HepG2 (cell line): ENCODE measurements around the gene TMEM167B. TPM values are rescaled to one million over a fixed set of nuclear protein-coding genes. Genes with fewer than 3 reads are reported as not detected.

Experiments
- CERS6 ChIP-seq: sonication (generic); formaldehyde crosslinking; IDR thresholded peaks from 2 replicates; pipeline ENCODE4 v1.5.0; 2020; ENCODE audit warnings: missing genetic modification reagents
- EP300 ChIP-seq, 3 experiments: sonication (generic) in 1 of 3; formaldehyde crosslinking in 1 of 3; IDR thresholded peaks; 2 replicates each; pipeline versions ENCODE4 v1.5.1 to v1.6.1; 2011 to 2020; ENCODE audit warnings: low read depth in 2 of 3, low read length in 2 of 3, borderline replicate concordance in 1 of 3, improper control_type of control experiment in 1 of 3, mild to moderate bottlenecking in 1 of 3, missing genetic modification reagents in 1 of 3, moderate library complexity in 1 of 3
- JUND ChIP-seq: sonication (generic); formaldehyde crosslinking; IDR thresholded peaks from 2 replicates; pipeline ENCODE4 v1.8.0; 2022; ENCODE audit warnings: mild to moderate bottlenecking, missing genetic modification reagents
- MEIS1 ChIP-seq: sonication (generic); formaldehyde crosslinking; IDR thresholded peaks from 2 replicates; pipeline ENCODE4 v1.9.0; 2021; ENCODE audit warnings: mild to moderate bottlenecking, missing genetic modification reagents, moderate library complexity, borderline replicate concordance
- MTA1 ChIP-seq: sonication (generic); formaldehyde crosslinking; IDR thresholded peaks from 2 replicates; pipeline ENCODE4 v1.4.0; 2020; ENCODE audit warnings: missing genetic modification reagents, mild to moderate bottlenecking, borderline replicate concordance
- NFE2L1 ChIP-seq: sonication (generic); formaldehyde crosslinking; IDR thresholded peaks from 2 replicates; pipeline ENCODE4 v1.4.0; 2020; ENCODE audit warnings: missing genetic modification reagents, mild to moderate bottlenecking, borderline replicate concordance
- PCBP1 ChIP-seq: fragments of 200-400 bp; formaldehyde crosslinking; IDR thresholded peaks from 2 replicates; pipeline ENCODE4 v1.6.1; 2017; ENCODE audit warnings: mild to moderate bottlenecking, low read depth, low read length, borderline replicate concordance
- TCF7L2 ChIP-seq: IDR thresholded peaks from 2 replicates; pipeline ENCODE4 v1.6.1; 2011; ENCODE audit warnings: mild to moderate bottlenecking, low read depth, low read length, moderate library complexity
- TEAD3 ChIP-seq: optimal IDR thresholded peaks from 2 replicates; pipeline ENCODE3; 2016; ENCODE audit warnings: borderline replicate concordance
- ZBTB20 ChIP-seq: sonication (generic); formaldehyde crosslinking; IDR thresholded peaks from 2 replicates; pipeline ENCODE4 v1.8.1; 2023; ENCODE audit warnings: missing genetic modification reagents, low read depth, mild to moderate bottlenecking, borderline replicate concordance
- ZFAT ChIP-seq: sonication (generic); formaldehyde crosslinking; conservative IDR thresholded peaks from 2 replicates; pipeline ENCODE4 v1.8.1; 2023; ENCODE audit warnings: missing genetic modification reagents, inconsistent platforms
- ZIK1 ChIP-seq: sonication (generic); formaldehyde crosslinking; IDR thresholded peaks from 2 replicates; pipeline ENCODE4 v1.5.0; 2020; ENCODE audit warnings: mild to moderate bottlenecking, low read depth, missing genetic modification reagents, borderline replicate concordance
- ZMYM3 ChIP-seq: sonication (generic); formaldehyde crosslinking; IDR thresholded peaks from 2 replicates; pipeline ENCODE4 v1.5.1; 2020; ENCODE audit warnings: mild to moderate bottlenecking, missing genetic modification reagents
- ZNF747 ChIP-seq: sonication (generic); formaldehyde crosslinking; IDR thresholded peaks from 2 replicates; pipeline ENCODE4 v1.8.1; 2023; ENCODE audit warnings: missing genetic modification reagents, mild to moderate bottlenecking, borderline replicate concordance
- polyA plus RNA-seq, 8 experiments: library from polyadenylated mRNA; depleted of rRNA in 3 of 8; stranded (reverse) in 7 of 8; unstranded in 1 of 8; fragments of >200 nt; fragmentation: Illumina TruSeq in 4 of 8; extraction: Trizol in 4 of 8; gene quantifications; 2 replicates each; pipeline versions ENCODE4 v1.2.1 to v1.2.3, GENCODE V29; 2011 to 2016; ENCODE audit warnings: low read depth in 4 of 8, missing spikeins in 1 of 8, mixed read lengths in 1 of 8; ENCODE audit not compliant: insufficient read depth in 1 of 8
- total RNA-seq, 5 experiments: library from RNA; depleted of rRNA; stranded (reverse); fragments of >200 nt; fragmentation: Illumina TruSeq; extraction: Trizol; gene quantifications; 2 replicates each; pipeline ENCODE4 v1.2.3, GENCODE V29; 2016; ENCODE audit warnings: low read depth in 1 of 5
- TF ChIP-seq, protein P1 (sequence below), 2 experiments: fragments of 450-650 bp in 1 of 2; sonication (generic) in 1 of 2; formaldehyde crosslinking in 1 of 2; IDR thresholded peaks; 2 replicates each; pipeline versions ENCODE4 v1.6.1 to v1.8.0; 2016 to 2022; ENCODE audit warnings: antibody characterized with exemption in 1 of 2, mild to moderate bottlenecking in 1 of 2, missing genetic modification reagents in 1 of 2
- TF ChIP-seq, protein P2 (sequence below): sonication (generic); formaldehyde crosslinking; IDR thresholded peaks from 2 replicates; pipeline ENCODE4 v1.8.0; 2022; ENCODE audit warnings: mild to moderate bottlenecking, missing genetic modification reagents, moderate library complexity

TMEM167B gene
- total and polyA plus RNA-seq, 2 of the 13 experiments (the other 11 are each of a cell fraction or from before 2014, with no cell fraction given): 9.5 to 22.4 TPM

- no peak for TF ChIP-seq MTA1 (CRISPR knock-in tag)
- no peak for TF ChIP-seq JUND (CRISPR knock-in tag)
- peak; percentile 34; the same call in 1 of the 2 replicates for TF ChIP-seq ZMYM3 (CRISPR knock-in tag)
- TF ChIP-seq TEAD3 (CRISPR knock-in tag): peak; percentile 34
- no peak for TF ChIP-seq PCBP1
- TF ChIP-seq EP300 (IDR thresholded peaks at IDR 0.05; ENCODE audit: low read depth in 2 of 2, low read length in 2 of 2): no peak
- no peak for TF ChIP-seq EP300 (CRISPR knock-in tag; IDR thresholded peaks at IDR 0.05; ENCODE audit: borderline replicate concordance)
- TF ChIP-seq CERS6 (CRISPR knock-in tag): no peak
- no peak for TF ChIP-seq TCF7L2
- TF ChIP-seq ZFAT (CRISPR knock-in tag): no peak
- TF ChIP-seq ZNF747 (CRISPR knock-in tag): no peak
- TF ChIP-seq ZIK1: no peak
- TF ChIP-seq ZBTB20 (CRISPR knock-in tag): 0 out of 2 replicates have a peak, but pooled peaks have one; percentile 45
- no peak for TF ChIP-seq NFE2L1 (CRISPR knock-in tag)
- 0 out of 2 replicates have a peak, but pooled peaks have one; percentile 10 for TF ChIP-seq MEIS1 (CRISPR knock-in tag)
- TF ChIP-seq, protein P1, sequence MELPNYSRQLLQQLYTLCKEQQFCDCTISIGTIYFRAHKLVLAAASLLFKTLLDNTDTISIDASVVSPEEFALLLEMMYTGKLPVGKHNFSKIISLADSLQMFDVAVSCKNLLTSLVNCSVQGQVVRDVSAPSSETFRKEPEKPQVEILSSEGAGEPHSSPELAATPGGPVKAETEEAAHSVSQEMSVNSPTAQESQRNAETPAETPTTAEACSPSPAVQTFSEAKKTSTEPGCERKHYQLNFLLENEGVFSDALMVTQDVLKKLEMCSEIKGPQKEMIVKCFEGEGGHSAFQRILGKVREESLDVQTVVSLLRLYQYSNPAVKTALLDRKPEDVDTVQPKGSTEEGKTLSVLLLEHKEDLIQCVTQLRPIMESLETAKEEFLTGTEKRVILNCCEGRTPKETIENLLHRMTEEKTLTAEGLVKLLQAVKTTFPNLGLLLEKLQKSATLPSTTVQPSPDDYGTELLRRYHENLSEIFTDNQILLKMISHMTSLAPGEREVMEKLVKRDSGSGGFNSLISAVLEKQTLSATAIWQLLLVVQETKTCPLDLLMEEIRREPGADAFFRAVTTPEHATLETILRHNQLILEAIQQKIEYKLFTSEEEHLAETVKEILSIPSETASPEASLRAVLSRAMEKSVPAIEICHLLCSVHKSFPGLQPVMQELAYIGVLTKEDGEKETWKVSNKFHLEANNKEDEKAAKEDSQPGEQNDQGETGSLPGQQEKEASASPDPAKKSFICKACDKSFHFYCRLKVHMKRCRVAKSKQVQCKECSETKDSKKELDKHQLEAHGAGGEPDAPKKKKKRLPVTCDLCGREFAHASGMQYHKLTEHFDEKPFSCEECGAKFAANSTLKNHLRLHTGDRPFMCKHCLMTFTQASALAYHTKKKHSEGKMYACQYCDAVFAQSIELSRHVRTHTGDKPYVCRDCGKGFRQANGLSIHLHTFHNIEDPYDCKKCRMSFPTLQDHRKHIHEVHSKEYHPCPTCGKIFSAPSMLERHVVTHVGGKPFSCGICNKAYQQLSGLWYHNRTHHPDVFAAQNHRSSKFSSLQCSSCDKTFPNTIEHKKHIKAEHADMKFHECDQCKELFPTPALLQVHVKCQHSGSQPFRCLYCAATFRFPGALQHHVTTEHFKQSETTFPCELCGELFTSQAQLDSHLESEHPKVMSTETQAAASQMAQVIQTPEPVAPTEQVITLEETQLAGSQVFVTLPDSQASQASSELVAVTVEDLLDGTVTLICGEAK (IDR thresholded peaks at IDR 0.05): no peak
- TF ChIP-seq, protein P1 (CRISPR knock-in tag; IDR thresholded peaks at IDR 0.05): peak; percentile 41; the same call in 1 of the 2 replicates
- TF ChIP-seq, protein P2, sequence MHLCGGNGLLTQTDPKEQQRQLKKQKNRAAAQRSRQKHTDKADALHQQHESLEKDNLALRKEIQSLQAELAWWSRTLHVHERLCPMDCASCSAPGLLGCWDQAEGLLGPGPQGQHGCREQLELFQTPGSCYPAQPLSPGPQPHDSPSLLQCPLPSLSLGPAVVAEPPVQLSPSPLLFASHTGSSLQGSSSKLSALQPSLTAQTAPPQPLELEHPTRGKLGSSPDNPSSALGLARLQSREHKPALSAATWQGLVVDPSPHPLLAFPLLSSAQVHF: no peak
Measured at GRCh38 chr1:109089242-109090015, 1.1 kb upstream of the TMEM167B start (continued).
